ENCODE data around the gene MBNL1. TPM values are rescaled to one million over a fixed set of nuclear protein-coding genes. Genes with fewer than 3 reads are reported as not detected.

Gene MBNL1
- total RNA-seq, 1 donor: 545 TPM

DNA sequence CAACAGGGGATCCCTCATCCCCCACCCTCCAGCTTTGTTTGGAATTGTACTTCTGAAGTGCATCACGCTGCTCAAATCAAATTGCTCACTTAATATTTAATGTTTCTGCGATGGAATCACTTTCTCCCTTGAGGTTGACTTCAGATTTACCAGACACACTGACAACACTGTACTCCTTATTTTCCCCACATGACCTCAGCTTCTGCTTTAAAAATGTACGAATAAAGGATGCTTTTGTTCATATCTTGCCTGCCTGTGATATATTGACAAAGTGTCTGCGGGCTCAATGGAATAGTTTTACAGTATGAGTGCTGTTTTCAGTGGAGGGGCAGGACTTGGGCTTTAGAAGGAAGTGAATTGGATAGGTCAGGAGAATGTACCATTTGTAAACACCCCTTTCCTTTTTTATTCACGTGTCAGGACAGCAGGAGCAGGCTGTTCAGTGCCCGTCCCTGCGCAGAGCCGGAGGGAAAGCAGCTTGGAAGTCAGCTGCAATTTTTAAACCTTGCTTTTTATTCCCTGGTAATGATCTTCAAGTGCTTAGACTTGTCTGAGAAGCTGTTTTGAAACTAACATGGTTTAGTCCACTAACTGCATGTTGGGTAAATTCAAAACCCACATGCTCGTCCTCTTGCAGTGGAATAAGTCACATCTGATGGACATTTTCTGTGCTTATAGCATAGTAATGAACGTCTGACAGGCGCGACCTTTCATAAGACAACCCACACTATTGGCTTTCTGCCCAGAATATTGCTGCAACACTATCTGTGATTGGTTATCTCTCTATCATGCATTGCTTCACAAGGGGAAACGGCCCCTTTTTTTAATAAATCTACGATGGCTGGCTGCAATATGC is 29.9 kb downstream of the MBNL1 start:
- Histone ChIP-seq H2AFZ (ENCODE audit: low read length) (no peak overlapping the region), H3K4me3 (ENCODE audit: insufficient read depth, low read length) (peak overlapping the region; percentile 44), H3K36me3 (ENCODE audit: insufficient read depth, low read length) (peaks cover 19% of the 10 kb centered on the region)

DNA sequence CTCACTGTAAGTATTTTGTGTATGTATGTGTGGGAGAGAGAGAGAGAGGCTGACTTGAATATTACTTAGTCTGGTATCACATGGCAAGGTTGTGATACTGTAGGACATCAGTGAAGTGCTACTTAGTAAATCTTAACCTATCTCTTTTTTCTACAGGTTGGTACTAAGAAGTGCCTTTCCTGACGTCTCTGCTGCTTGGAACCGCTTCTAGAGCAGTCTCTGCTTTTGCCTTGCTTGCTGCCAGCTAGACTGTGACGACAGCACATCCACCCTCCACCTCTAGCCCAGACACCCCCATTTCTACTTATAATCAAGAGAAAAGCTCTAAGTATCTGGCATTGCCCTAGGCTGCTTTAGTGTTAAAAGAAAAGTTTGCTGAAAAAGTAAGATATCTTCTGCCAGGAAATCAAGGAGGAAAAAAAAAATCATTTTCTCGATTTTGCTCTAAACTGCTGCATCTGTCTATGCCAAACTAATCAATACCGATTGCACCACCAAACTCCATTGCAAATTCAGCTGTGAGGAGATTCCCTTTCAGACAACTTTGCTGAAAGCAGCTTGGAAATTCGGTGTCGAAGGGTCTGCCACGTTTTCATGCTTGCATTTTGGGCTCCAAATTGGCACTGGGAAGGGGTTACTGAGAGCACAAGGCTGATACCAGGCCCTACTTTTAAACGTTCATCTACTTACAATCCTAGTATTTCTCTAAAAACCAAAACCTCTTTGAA is 30.7 kb downstream of the MBNL1 start:
- H3K4me1 ChIP-seq (ENCODE audit: insufficient read depth, low read length): peaks cover 66% of the 10 kb centered on the region
- H3K27me3 ChIP-seq (ENCODE audit: insufficient read depth, low read length): no peaks in the 10 kb centered on the region
- H3K27ac ChIP-seq (ENCODE audit: low read depth, low read length): peak overlapping the region; percentile 90
- peaks cover 19% of the 10 kb centered on the region for H3K36me3 ChIP-seq (ENCODE audit: insufficient read depth, low read length)
- H2AFZ ChIP-seq (ENCODE audit: low read length): no peak overlapping the region
- no peak for DNase-seq (ENCODE audit: insufficient read length, low spot score, missing footprints)
- H3K79me2 ChIP-seq (ENCODE audit: insufficient read depth, low read length): peaks cover 92% of the 10 kb centered on the region
- peak overlapping the region; percentile 44 for H3K4me3 ChIP-seq (ENCODE audit: insufficient read depth, low read length)
- TF ChIP-seq, protein P1, sequence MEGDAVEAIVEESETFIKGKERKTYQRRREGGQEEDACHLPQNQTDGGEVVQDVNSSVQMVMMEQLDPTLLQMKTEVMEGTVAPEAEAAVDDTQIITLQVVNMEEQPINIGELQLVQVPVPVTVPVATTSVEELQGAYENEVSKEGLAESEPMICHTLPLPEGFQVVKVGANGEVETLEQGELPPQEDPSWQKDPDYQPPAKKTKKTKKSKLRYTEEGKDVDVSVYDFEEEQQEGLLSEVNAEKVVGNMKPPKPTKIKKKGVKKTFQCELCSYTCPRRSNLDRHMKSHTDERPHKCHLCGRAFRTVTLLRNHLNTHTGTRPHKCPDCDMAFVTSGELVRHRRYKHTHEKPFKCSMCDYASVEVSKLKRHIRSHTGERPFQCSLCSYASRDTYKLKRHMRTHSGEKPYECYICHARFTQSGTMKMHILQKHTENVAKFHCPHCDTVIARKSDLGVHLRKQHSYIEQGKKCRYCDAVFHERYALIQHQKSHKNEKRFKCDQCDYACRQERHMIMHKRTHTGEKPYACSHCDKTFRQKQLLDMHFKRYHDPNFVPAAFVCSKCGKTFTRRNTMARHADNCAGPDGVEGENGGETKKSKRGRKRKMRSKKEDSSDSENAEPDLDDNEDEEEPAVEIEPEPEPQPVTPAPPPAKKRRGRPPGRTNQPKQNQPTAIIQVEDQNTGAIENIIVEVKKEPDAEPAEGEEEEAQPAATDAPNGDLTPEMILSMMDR (IDR thresholded peaks at IDR 0.05; ENCODE audit: extremely low read depth, low read depth, low read length): no peak
- H3K9me3 ChIP-seq (ENCODE audit: low read depth, low read length): no peaks in the 10 kb centered on the region
- peaks cover 25% of the 10 kb centered on the region for H4K20me1 ChIP-seq (ENCODE audit: insufficient read depth, low read length)
- H3K4me2 ChIP-seq (ENCODE audit: insufficient read depth, low read length): peak overlapping the region; percentile 77

More for the DNA sequence above, 29.9 kb downstream of the MBNL1 start:
- H3K4me1 ChIP-seq (ENCODE audit: insufficient read depth, low read length): peaks cover 66% of the 10 kb centered on the region
- TF ChIP-seq, protein P1 (IDR thresholded peaks at IDR 0.05; ENCODE audit: extremely low read depth, low read depth, low read length): no peak
- DNase-seq (ENCODE audit: insufficient read length, low spot score, missing footprints): peak; percentile 19
- H3K27me3 ChIP-seq (ENCODE audit: insufficient read depth, low read length): no peaks in the 10 kb centered on the region
- peak overlapping the region; percentile 90 for H3K27ac ChIP-seq (ENCODE audit: low read depth, low read length)
- H4K20me1 ChIP-seq (ENCODE audit: insufficient read depth, low read length): peaks cover 25% of the 10 kb centered on the region
- peak overlapping the region; percentile 77 for H3K4me2 ChIP-seq (ENCODE audit: insufficient read depth, low read length)
- no peaks in the 10 kb centered on the region for H3K9me3 ChIP-seq (ENCODE audit: low read depth, low read length)
- H3K79me2 ChIP-seq (ENCODE audit: insufficient read depth, low read length): peaks cover 90% of the 10 kb centered on the region

DNA sequence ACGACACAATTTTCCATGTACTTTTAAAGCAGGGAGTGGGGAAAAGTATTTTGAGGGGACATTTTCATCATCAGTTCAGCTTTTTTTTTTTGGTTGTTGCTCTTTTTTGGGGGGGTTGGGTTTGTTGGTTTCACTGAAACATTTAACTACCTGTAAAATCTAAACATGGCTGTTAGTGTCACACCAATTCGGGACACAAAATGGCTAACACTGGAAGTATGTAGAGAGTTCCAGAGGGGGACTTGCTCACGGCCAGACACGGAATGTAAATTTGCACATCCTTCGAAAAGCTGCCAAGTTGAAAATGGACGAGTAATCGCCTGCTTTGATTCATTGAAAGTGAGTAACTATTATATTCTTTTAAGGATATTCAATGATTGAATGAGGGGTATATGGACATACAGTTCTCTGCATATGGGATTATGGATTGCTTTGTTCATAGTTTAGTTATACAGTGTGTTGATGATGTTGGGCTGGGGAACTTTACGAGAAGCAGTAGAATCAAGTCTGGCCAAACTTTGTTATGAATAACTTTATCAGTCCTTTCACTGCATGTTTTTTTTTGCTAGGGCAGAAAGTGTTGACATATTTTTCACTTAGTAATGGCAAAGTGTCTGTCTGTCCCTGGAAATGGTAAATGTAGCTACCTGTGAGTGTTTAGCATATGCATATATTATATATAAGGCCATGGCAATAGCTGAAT is 31.5 kb downstream of the MBNL1 start:
- H3K4me2 ChIP-seq (ENCODE audit: insufficient read depth, low read length): peak overlapping the region; percentile 77
- H3K4me3 ChIP-seq (ENCODE audit: insufficient read depth, low read length): peak overlapping the region; percentile 44
- peaks cover 19% of the 10 kb centered on the region for H3K36me3 ChIP-seq (ENCODE audit: insufficient read depth, low read length)
- no peak overlapping the region for H2AFZ ChIP-seq (ENCODE audit: low read length)
- peak overlapping the region; percentile 90 for H3K27ac ChIP-seq (ENCODE audit: low read depth, low read length)
- H3K79me2 ChIP-seq (ENCODE audit: insufficient read depth, low read length): peaks cover 93% of the 10 kb centered on the region
- no peaks in the 10 kb centered on the region for H3K9me3 ChIP-seq (ENCODE audit: low read depth, low read length)
- H4K20me1 ChIP-seq (ENCODE audit: insufficient read depth, low read length): peaks cover 22% of the 10 kb centered on the region
- peaks cover 69% of the 10 kb centered on the region for H3K4me1 ChIP-seq (ENCODE audit: insufficient read depth, low read length)
- DNase-seq (ENCODE audit: insufficient read length, low spot score, missing footprints): no peak
- TF ChIP-seq, protein P1 (IDR thresholded peaks at IDR 0.05; ENCODE audit: extremely low read depth, low read depth, low read length): no peak
- H3K27me3 ChIP-seq (ENCODE audit: insufficient read depth, low read length): no peaks in the 10 kb centered on the region
